Measurements from ENCODE around the gene MYOM1. TPM values are rescaled to one million over a fixed set of nuclear protein-coding genes. Genes with fewer than 3 reads are reported as not detected.

MYOM1 gene
- total RNA-seq, 1 experiment from 2014 or later = 0.37 TPM

DNA sequence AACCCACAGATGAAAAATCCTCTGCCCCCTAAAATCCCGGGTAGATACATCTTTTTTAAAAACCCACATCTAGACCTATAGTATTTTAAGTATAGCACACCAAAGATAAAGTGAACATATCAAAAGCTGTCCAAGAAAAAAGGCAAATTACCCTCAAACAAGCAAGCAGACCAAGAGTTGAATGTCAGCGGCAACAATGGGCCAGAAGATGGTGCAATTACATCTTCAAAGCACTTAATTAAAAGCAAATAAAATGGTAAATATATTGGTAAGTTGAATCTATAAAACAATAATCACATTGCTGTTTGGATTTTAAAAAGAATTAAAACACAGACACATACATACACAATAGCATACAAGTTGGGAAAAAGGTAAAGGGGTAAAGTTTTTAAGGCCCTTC lies 98.5 kb downstream of the MYOM1 start:
- no peak for DNase-seq (ENCODE audit: low spot score)
- Histone ChIP-seq H3K4me1 (ENCODE audit: insufficient read depth, low read length, poor library complexity, severe bottlenecking) (no peaks in the 10 kb centered on the region), H3K4me3 (ENCODE audit: low read depth, low read length, poor library complexity, severe bottlenecking) (no peak overlapping the region), H3K36me3 (ENCODE audit: insufficient read depth, low read length, poor library complexity, severe bottlenecking) (no peaks in the 10 kb centered on the region), H3K27me3 (replicated peaks; ENCODE audit: insufficient read depth, low read depth, low read length, poor library complexity) (no peaks in the 10 kb centered on the region), H3K9me3 (ENCODE audit: low read depth, low read length, poor library complexity, severe bottlenecking) (no peaks in the 10 kb centered on the region), H3K27ac (ENCODE audit: low read depth, low read length, poor library complexity, severe bottlenecking) (no peak overlapping the region)
- TF ChIP-seq, protein P1, sequence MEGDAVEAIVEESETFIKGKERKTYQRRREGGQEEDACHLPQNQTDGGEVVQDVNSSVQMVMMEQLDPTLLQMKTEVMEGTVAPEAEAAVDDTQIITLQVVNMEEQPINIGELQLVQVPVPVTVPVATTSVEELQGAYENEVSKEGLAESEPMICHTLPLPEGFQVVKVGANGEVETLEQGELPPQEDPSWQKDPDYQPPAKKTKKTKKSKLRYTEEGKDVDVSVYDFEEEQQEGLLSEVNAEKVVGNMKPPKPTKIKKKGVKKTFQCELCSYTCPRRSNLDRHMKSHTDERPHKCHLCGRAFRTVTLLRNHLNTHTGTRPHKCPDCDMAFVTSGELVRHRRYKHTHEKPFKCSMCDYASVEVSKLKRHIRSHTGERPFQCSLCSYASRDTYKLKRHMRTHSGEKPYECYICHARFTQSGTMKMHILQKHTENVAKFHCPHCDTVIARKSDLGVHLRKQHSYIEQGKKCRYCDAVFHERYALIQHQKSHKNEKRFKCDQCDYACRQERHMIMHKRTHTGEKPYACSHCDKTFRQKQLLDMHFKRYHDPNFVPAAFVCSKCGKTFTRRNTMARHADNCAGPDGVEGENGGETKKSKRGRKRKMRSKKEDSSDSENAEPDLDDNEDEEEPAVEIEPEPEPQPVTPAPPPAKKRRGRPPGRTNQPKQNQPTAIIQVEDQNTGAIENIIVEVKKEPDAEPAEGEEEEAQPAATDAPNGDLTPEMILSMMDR (conservative IDR thresholded peaks at IDR 0.05; ENCODE audit: low read depth, low read length) = no peak
- TF ChIP-seq EZH2 (IDR thresholded peaks at IDR 0.05; ENCODE audit: borderline replicate concordance, low read depth, low read length, poor library complexity, severe bottlenecking) = no peak
- ChIA-PET CTCF (no interaction called here), POLR2A (ENCODE audit: low non-redundant PET) (no interaction called here)
- BruUV-seq (replicated peaks) = no TSS peak
- intact Hi-C loops (cut with micrococcal nuclease; ENCODE audit: unreplicated experiment) = no loop called here

DNA sequence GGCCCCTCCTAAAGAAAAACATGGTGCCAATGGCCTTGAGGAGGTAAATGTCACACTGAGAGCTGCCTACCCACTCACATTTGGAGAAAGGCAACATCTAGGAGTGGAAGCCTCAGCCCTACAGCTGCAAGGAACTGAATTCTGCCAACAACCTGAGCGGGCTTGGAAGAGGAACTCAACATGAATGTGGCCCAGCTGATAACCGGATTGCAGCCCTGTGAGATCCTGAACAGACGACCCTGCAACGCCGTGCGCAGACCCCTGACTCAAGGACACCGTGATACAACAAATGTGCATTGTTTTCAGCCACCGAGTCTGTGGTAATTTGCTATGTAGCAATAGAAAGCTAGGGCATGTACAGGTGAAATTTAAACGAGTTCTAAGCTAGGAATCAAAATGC lies 99.4 kb downstream of the MYOM1 start:
- Histone ChIP-seq H3K27me3 (replicated peaks; ENCODE audit: insufficient read depth, low read depth, low read length, poor library complexity) (no peaks in the 10 kb centered on the region), H3K4me1 (ENCODE audit: insufficient read depth, low read length, poor library complexity, severe bottlenecking) (no peaks in the 10 kb centered on the region), H3K9me3 (ENCODE audit: low read depth, low read length, poor library complexity, severe bottlenecking) (no peaks in the 10 kb centered on the region), H3K27ac (ENCODE audit: low read depth, low read length, poor library complexity, severe bottlenecking) (no peak overlapping the region), H3K4me3 (ENCODE audit: low read depth, low read length, poor library complexity, severe bottlenecking) (no peak overlapping the region), H3K36me3 (ENCODE audit: insufficient read depth, low read length, poor library complexity, severe bottlenecking) (no peaks in the 10 kb centered on the region)
- POLR2A ChIA-PET (ENCODE audit: low non-redundant PET) = no interaction called here
- intact Hi-C loops (cut with micrococcal nuclease; ENCODE audit: unreplicated experiment) = no loop called here
- TF ChIP-seq EZH2 (IDR thresholded peaks at IDR 0.05; ENCODE audit: borderline replicate concordance, low read depth, low read length, poor library complexity, severe bottlenecking) = no peak
- TF ChIP-seq, protein P1 (conservative IDR thresholded peaks at IDR 0.05; ENCODE audit: low read depth, low read length) = no peak
- DNase-seq (ENCODE audit: low spot score) = no peak
- no TSS peak for BruUV-seq (replicated peaks)
- CTCF ChIA-PET = no interaction called here

DNA sequence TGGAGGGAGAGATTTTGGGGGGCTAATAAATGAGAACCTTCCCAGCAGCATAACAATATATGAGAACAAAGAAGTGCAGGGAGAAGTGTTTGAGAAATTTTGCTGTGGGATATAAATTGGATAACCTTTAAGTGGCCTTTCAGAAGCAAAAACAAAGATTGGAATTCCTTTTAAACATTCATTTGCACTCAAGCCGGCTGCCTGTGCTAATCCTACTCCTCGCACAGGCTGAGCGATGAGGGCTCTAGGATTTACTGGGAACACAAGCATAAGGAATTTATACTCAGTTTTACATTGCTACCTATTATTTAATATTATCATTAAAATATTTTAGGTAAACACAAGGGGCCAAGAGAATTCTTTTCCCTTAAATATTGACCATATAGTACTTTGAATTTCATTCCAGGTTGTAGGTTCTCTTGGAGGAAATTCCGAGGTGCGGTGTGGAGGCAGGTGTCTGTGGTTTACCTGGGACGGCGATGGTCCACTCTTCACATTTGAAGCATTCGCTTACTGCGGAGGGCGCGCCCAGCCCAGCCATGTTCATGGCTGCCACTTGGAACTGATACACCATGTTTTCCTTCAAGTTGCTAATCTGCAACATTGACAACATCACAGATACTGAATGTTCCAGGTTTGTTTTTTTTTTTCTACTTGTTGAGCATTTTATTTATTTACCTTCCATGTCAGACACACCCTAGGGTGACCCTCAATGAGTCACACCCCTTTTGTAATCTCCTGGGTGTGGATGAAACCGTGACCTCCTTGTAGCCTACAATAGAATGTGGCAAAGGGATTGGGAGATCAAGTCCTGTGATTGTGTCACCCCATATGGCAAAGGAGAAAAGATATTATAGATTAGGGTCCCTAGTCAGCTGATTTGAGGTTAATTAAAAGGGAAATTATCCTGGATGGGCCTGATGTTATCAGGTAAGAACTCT lies 100.1 kb downstream of the MYOM1 start:
- Histone ChIP-seq H3K4me1 (ENCODE audit: insufficient read depth, low read length, poor library complexity, severe bottlenecking) (no peaks in the 10 kb centered on the region), H3K4me3 (ENCODE audit: low read depth, low read length, poor library complexity, severe bottlenecking) (no peak overlapping the region), H3K27me3 (replicated peaks; ENCODE audit: insufficient read depth, low read depth, low read length, poor library complexity) (no peaks in the 10 kb centered on the region), H3K36me3 (ENCODE audit: insufficient read depth, low read length, poor library complexity, severe bottlenecking) (no peaks in the 10 kb centered on the region), H3K9me3 (ENCODE audit: low read depth, low read length, poor library complexity, severe bottlenecking) (no peaks in the 10 kb centered on the region), H3K27ac (ENCODE audit: low read depth, low read length, poor library complexity, severe bottlenecking) (no peak overlapping the region)
- intact Hi-C loops (cut with micrococcal nuclease; ENCODE audit: unreplicated experiment) = no loop called here
- no TSS peak for BruUV-seq (replicated peaks)
- ChIA-PET POLR2A (ENCODE audit: low non-redundant PET) (no interaction called here), CTCF (no interaction called here)
- no peak for TF ChIP-seq EZH2 (IDR thresholded peaks at IDR 0.05; ENCODE audit: borderline replicate concordance, low read depth, low read length, poor library complexity, severe bottlenecking)
- TF ChIP-seq, protein P1 (conservative IDR thresholded peaks at IDR 0.05; ENCODE audit: low read depth, low read length) = no peak
- no peak for DNase-seq (ENCODE audit: low spot score)
